GM21529 (cell line): ENCODE data around the gene KATNBL1.
A peak's percentile ranks its signal among the peaks of the same experiment; 100 is the strongest.

Experiments used
- ATAC-seq: cut with Tn5 transposase; IDR thresholded peaks from one replicate; pipeline ENCODE4 v1.9.1; 2021; ENCODE audit not compliant: unreplicated experiment

The KATNBL1 gene, protein sequence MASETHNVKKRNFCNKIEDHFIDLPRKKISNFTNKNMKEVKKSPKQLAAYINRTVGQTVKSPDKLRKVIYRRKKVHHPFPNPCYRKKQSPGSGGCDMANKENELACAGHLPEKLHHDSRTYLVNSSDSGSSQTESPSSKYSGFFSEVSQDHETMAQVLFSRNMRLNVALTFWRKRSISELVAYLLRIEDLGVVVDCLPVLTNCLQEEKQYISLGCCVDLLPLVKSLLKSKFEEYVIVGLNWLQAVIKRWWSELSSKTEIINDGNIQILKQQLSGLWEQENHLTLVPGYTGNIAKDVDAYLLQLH

DNA sequence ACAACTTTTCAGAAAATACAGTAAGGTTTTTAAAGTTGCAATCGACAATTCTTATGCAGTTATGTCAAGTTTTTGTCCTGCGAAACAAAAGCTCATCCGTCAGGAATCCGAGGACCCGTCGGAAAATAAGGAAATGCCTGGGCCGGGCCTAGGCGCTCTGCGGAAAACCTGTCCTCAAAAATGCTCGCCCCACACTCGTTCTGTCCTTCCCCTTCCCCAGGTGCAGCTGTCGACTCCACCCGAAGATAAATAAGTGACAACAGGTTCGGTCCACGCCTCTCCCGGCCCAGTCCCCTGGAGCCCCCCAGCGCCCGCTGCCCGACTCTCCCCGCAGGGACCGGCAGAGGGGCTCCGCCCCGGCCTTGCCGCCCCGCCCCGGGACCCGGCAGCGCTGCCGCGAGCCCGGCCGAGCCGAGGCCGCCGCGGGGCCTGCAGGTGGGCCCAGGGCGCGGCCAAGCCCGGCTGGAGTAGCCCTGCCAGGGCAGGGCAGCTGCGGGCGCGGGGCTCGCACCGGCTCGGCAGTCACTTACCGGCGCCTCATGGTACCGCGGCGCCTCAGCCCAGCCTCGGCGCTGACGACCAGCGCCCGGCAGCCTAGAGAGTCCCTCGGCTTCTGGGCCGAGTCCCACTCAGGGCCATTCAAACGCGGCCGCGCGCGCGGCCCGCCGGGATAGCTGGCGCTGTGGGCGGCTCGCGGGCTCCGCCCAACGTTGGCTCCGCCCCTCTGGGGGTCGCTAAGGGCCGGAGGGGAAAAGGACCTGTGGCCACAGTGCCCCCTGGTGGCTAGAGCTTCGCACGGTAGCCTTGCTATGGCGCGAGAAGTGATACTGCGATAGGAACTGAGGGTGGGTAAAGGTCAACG is at the start of gene KATNBL1:
KATNBL1 (minus strand) TSS at position 676 of the 862 bp plus-strand sequence. CDS start 46,420 bp downstream, outside the sequence.
- ATAC-seq = peak; percentile 79

DNA sequence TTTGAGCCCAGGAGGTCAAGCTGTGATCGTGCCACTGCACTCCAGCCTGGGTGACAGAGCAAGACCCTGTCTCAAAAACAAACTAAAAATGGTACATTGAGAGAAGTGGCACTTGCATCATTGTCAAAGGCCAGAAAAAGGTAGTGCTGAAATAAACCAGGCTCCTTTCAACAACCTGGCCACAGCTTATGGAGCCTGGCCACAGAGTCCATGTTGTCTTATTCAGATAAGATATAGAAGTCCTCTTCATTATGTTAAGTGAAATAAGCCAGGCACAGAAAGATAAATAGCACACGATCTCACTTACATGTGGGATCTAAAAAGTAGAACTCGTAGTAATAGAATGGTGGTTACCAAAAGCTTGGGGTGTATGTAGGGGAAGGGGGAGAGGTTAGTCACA is 49.7 kb upstream of the KATNBL1 start:
- ATAC-seq = no peak

DNA sequence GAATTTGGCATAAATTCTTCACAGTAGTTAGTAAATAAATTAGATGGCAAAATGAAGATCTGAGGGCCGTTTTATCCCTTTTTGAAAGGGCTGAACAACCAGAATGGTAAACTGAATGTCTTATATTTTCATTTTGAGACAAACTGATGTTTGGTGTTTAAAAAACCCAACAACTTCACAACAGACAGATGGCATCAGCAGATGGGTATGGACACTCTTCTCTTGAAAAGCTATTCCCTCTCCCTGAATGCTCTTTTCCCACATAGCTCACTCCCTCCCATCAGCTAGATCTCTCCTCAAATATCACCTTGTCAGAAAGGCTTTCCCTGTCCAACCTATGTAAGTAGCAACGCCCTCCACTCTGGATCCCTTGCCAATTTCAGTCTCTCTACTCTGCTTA is 48.3 kb upstream of the KATNBL1 start:
- ATAC-seq = no peak

- ATAC-seq = no peak
Observed at GRCh38 chr15:34252545-34252944, 42.6 kb upstream of the KATNBL1 start.

DNA sequence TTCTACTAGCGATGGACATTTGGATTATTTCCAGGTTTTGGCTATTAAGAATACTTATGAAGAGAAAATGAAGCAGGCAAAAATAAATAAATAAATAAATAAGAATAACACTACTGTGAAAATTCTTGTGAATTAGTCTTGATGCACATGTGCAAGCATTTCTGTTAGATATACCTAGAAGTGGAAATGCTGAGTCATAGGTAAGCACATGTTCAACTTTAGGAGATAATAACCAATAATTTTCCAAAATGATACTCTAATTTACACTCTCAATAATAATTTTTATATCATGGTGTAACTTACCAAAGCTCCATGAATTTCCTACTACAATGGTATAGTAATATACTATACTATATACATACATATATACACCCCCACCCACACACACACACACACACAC is 38.3 kb upstream of the KATNBL1 start:
- no peak for ATAC-seq

GRCh38 chr15:34246276-34246976 is 36.5 kb upstream of the KATNBL1 start:
- no peak for ATAC-seq

DNA sequence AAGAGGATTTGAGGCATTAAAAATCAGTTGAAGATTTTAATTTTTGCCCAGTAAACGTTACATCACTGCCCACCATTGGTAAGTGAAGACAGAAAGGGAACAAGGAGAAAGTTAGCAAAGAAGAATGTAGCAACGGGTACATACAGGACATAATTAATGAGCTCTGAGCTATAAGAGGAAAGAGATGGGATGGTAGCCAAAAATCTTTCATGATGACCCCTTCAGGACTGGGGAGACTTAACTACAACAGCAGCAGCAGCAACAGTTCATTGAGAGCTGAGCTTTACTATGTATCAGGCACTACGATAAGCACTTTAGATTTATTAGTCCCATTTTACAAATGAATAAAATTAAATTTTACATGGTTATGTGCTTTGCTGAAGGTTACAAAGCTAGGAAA is 33.3 kb upstream of the KATNBL1 start:
- ATAC-seq = no peak

- ATAC-seq = no peak
Observed at GRCh38 chr15:34242331-34242710, 32.4 kb upstream of the KATNBL1 start.

GRCh38 chr15:34241376-34242330 is 31.8 kb upstream of the KATNBL1 start:
- no peak for ATAC-seq

DNA sequence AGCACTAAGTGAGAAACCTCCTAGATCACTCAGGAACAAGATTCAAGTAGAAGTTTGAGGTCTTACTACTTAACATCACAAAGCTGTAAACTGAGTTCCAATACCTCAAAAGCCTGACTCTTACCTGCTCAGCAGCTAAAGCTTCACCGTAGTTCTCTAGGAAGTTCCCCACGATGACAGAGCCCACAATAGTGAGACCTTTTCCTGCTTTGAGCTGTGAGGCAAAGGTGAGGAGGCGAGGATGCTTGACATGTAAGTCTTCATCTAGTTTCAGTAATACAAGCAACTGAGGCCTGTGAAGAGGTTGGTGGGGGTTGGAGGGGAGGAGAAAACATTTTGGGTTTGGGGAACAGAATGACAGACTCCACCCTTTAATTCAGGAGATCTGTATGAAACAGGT is 30.6 kb upstream of the KATNBL1 start:
- ATAC-seq = no peak

DNA sequence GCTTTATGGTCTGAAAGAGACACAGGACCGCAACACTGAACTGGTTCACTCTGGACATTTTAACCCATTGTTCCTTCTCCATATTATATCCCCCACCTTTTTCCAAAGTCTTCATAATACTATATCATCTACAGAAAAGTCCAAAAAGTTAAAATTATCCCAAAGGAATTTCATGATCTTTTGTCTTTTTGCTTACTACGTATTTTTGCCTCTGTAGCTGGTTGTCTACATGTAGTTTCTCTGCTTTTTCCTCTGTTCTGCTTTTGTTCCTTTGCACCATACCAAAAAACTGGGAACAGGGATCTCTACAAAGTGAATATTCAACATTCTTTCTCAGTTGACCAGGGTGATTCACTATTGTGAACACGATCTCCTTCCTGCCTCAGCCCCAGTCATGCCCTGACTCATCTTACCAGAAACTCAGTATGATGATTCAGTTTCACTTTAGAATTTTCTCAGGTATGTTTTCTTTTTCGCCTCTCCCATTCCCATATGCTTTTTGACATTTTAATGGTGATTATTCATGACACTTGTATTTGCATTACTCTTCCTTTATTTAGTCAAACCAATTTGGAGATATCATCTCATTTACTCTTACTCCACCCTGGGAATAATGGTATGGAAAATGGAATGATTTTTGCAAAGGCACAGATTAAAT is 29.4 kb upstream of the KATNBL1 start:
- no peak for ATAC-seq

DNA sequence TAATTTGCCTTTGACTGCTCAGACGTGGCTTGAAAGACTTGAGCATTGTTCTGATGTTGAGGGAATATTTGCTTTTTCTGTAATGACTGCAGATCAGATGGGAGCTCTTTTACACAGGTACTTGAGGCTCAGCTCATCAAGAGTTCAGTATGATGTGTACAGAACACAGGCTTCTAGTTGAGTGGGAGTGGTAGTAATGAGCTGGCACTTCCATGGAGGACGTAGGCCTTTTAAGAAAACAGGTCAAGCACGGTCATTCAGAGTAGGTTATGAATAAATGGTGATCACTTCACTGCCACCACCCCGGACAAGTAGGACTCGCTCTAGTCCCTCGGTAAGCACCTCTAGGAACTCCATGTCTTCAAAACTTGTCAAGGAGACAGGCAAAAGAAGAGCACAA is 23.7 kb upstream of the KATNBL1 start:
- no peak for ATAC-seq

DNA sequence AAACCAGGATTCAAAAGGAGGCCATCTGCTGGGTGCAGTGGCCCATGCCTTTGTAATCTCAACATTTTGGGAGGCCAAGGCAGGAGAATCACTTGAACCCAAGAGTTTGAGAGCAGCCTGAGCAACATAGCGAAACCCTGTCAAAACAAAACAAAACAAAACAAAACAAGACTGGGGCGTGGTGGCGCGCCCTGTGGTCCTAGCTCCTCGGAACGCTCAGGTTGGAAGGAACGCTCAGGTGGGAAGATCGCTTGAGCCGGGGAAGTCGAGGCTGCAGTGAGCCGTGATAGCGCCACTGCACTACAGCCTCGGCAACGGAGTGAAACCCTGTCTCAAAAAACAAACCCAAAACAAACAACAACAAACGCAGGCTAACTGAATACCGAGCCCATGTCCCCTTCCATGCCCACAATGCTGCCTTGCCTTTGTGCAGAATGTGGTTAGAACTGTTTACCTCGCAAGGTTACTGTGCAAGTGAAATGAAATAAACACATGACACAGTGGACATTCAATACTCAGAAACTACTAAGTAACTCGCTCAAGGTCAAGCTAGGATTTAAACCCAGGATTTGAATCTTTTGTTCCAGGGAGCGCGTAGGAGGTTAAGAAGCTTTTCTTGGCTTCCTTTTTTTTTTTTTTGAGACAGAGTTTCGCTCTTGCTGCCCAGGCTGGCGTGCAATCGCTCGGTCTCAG is 14.2 kb upstream of the KATNBL1 start:
- peak; percentile 8 for ATAC-seq

- ATAC-seq = no peak
Observed at GRCh38 chr15:34217587-34218225, 7.8 kb upstream of the KATNBL1 start.

DNA sequence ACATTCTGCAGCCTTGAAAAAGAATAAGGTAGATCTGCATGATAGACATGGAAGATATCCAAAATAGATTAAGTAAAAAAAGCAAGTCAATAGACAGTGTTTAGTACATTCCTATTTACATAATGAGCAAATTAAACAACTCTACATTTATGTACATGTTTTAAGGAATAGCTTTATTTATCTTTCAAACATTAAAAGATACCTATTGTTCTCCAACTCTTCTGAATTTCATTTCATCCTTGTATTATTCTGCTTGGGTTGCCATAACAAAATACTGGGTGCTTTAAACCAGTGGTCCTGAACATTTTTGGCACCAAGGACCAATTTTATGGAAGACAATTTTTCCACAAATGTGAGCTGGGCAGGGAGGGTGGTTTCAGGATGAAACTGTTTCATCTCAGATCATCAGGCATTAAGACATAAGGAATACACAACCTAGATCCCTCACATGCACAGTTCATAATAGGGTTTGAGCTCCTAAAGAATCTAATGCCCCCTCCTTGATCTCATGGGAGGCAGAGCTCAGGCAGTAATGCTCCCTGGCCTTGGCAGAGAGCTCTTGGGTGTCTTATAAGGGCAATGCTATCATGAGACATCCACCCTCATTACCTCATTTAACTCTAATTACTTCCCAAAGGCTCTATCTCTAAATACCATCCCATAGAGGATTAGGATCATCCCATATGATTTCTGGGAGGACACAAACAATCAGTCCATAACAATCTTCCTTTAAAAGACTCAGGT is 6.8 kb upstream of the KATNBL1 start:
- ATAC-seq = no peak

DNA sequence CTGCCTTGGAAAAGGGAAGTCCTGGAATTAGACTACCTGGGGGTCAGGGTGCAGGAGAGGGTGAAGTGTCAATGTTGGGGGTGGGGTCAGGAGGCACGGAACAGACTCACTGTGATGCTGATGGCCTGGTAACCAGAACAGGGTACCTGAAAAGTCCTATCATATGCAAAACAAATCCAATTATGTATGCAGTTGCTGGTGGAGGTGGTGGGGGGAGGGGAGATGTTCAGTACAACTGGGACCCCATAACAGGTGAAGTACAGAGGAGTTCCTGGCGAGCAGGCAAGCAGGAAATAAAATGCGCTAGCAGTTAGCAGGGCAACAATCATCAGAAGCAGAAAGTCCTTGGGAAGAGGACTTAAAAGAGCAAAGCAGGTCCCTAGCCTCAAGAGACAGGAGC is 4.2 kb upstream of the KATNBL1 start:
- ATAC-seq = no peak

GRCh38 chr15:34213690-34214089 is 3.8 kb upstream of the KATNBL1 start:
- no peak for ATAC-seq

- ATAC-seq = no peak
Observed at GRCh38 chr15:34206011-34206410, 3.9 kb downstream of the KATNBL1 start.
